ENCODE data around the gene TGM2. TPM values are rescaled to one million over a fixed set of nuclear protein-coding genes. Genes with fewer than 3 reads are reported as not detected.

The TGM2 gene
- total and polyA plus RNA-seq, 9 of the 15 experiments (the other 6 are each of a cell fraction or from before 2014, with no cell fraction given) = 5.5 to 78.5 (median 37.6) TPM

DNA sequence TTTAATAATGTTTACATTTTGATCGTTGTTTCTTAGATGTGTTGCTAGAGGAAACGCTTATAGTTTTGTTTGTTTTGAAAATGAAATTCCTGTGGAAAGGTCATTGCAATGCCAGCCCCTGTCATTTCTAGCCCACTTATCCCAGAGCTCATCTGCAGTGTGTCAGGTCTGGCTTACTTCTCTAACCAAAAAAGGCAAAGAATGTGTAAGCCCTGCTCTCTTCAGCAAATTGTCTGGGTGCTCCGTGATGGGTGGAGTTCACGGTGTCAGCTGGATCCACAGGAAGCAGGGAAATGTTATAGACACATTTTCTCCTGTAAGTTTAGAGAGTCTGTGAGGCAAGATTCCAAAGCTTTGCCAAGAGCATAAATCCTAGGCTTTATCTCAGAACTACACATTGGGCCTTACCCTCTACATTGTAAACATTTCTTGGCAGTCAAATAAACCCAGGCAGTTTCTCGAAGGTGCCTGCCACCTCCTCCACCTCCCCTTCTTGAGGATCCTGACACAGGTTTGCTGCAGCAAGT, 80.6 kb downstream of the TGM2 start (continued):
- TF ChIP-seq NFIC (IDR thresholded peaks at IDR 0.05) (peak; percentile 75), TEAD4 (IDR thresholded peaks at IDR 0.05; ENCODE audit: low read length) (peak; percentile 83), TEAD4 (CRISPR knock-in tag; IDR thresholded peaks at IDR 0.05; ENCODE audit: borderline replicate concordance) (no peak), FOSL1 (tag; conservative IDR thresholded peaks at IDR 0.05) (no peak; the same call in 1 of the 2 replicates), CBX3 (IDR thresholded peaks at IDR 0.05; ENCODE audit: borderline replicate concordance in 1 of 2, low read length in 2 of 2) (no peak), OTX1 (CRISPR knock-in tag; IDR thresholded peaks at IDR 0.05) (no peak), ARID1B (IDR thresholded peaks at IDR 0.05) (peak; percentile 92), POLR2AphosphoS5 (IDR thresholded peaks at IDR 0.05; ENCODE audit: control insufficient read depth, insufficient read depth, low read depth, low read length) (peak; percentile 66), SRF (CRISPR knock-in tag; IDR thresholded peaks at IDR 0.05) (peak; percentile 81 to 97; a peak in 3 of 4 replicates), KDM1A (IDR thresholded peaks at IDR 0.05) (peak; percentile 80 to 85), NCOR1 (IDR thresholded peaks at IDR 0.05) (peak; percentile 82), NRF1 (conservative IDR thresholded peaks at IDR 0.05 in 1 of 2, IDR thresholded peaks at IDR 0.05 in 1 of 2) (0 out of 4 replicates have a peak, but pooled peaks of 1 of the 2 experiments have one; percentile 26), NCOA2 (IDR thresholded peaks at IDR 0.05; ENCODE audit: partially characterized antibody in 2 of 2) (no peak), MAFG (tag; conservative IDR thresholded peaks at IDR 0.05) (no peak), CHD4 (IDR thresholded peaks at IDR 0.05; ENCODE audit: insufficient read depth, insufficient replicate concordance, low read depth, low read length, poor library complexity, severe bottlenecking) (no peak), GTF2E2 (tag; IDR thresholded peaks at IDR 0.05) (peak; percentile 70; the same call in 1 of the 2 replicates), NCOA4 (IDR thresholded peaks at IDR 0.05; ENCODE audit: partially characterized antibody) (no peak), EP300 (IDR thresholded peaks at IDR 0.05; ENCODE audit: low read length) (peak; percentile 66; the same call in 1 of the 2 replicates), RCOR1 (IDR thresholded peaks at IDR 0.05; ENCODE audit: borderline replicate concordance in 1 of 2, low read depth in 2 of 2, low read length in 2 of 2) (peak in 1 of 2 experiments; percentile 77; a peak in 3 of 4 replicates), CBFA2T2 (conservative IDR thresholded peaks at IDR 0.05) (peak; percentile 81), ID3 (CRISPR knock-in tag; IDR thresholded peaks at IDR 0.05) (no peak), ID3 (tag; IDR thresholded peaks at IDR 0.05) (0 out of 2 replicates have a peak, but pooled peaks have one; percentile 15), SNIP1 (IDR thresholded peaks at IDR 0.05; ENCODE audit: low read depth) (no peak)
- TF ChIP-seq, protein P1, sequence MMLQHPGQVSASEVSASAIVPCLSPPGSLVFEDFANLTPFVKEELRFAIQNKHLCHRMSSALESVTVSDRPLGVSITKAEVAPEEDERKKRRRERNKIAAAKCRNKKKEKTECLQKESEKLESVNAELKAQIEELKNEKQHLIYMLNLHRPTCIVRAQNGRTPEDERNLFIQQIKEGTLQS (IDR thresholded peaks at IDR 0.05) = 0 out of 2 replicates have a peak, but pooled peaks have one; percentile 12
- TF ChIP-seq, protein P1 (CRISPR knock-in tag; conservative IDR thresholded peaks at IDR 0.05) = no peak
- TF ChIP-seq, protein P2, sequence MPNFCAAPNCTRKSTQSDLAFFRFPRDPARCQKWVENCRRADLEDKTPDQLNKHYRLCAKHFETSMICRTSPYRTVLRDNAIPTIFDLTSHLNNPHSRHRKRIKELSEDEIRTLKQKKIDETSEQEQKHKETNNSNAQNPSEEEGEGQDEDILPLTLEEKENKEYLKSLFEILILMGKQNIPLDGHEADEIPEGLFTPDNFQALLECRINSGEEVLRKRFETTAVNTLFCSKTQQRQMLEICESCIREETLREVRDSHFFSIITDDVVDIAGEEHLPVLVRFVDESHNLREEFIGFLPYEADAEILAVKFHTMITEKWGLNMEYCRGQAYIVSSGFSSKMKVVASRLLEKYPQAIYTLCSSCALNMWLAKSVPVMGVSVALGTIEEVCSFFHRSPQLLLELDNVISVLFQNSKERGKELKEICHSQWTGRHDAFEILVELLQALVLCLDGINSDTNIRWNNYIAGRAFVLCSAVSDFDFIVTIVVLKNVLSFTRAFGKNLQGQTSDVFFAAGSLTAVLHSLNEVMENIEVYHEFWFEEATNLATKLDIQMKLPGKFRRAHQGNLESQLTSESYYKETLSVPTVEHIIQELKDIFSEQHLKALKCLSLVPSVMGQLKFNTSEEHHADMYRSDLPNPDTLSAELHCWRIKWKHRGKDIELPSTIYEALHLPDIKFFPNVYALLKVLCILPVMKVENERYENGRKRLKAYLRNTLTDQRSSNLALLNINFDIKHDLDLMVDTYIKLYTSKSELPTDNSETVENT (CRISPR knock-in tag; IDR thresholded peaks at IDR 0.05) = no peak
